Measurements from ENCODE around the gene JPH3.

The JPH3 gene

DNA sequence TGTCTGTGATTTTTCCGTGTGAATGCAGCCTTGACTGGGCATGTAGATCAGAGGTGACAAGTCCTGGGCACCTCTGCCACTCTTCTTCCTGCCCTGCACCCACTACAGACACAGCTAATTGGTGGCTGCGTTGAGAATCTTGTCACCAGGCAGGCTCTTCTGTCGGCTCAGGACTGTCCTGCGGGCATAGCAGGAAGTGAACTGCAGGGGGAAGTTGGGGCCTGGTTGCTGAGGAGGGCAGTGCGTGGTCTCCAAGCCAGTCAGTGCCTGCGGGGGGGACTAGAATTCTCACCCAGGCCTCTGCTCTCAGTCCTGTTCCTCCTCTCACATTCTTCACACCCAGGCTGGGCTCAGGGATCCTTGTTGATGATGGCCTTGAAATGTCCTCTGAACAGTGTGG is 50.5 kb downstream of the JPH3 start:
- DNase-seq (ENCODE audit: low spot score), result no peak
- FAIRE-seq, result no peak

- DNase-seq (ENCODE audit: low spot score) (no peak), FAIRE-seq (no peak)
These were observed 50.9 kb downstream of the JPH3 start for GRCh38 chr16:87653234-87653633.

DNA sequence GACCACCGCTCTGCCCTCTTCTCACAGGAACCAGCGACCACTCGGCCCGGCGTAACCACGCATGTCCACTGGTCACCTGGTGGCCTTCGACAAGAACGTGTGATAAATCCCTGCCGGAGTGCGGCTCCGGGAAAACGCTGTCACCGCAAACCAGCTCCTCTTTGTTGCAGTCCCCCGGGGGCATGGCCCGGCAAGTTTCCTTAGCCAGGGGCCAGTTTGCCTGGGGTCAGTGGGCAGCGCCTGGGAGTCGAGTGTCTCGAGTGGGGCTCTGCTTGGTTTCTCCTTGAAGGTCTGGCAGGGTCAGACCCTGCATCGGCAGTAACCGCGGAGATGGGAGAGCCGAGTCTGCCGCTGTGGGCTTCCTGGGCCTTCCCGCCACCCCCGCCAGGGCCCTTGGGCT is 52.5 kb downstream of the JPH3 start:
- FAIRE-seq (no peak), DNase-seq (ENCODE audit: low spot score) (no peak)

DNA sequence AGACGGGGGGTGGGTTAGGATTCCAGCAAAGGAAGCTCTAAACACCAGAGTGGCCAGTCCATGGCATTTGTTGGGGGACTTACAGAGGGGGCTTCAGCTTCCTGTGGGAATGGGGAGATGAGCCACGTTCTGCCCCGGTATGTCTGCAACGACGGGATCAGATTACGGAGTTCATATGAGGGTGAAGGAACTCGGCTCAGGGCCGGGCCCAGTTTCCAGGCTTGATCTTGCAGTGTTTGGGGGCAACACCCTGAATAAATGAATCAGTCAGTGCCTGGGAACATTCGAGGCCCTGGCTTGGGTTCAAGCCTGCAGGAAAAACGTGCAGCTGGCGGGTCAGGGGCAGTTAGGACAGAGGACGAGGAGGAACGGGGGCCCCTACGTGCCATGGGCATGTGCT is 54.0 kb downstream of the JPH3 start:
- DNase-seq (ENCODE audit: low spot score), result no peak
- no peak for FAIRE-seq

DNA sequence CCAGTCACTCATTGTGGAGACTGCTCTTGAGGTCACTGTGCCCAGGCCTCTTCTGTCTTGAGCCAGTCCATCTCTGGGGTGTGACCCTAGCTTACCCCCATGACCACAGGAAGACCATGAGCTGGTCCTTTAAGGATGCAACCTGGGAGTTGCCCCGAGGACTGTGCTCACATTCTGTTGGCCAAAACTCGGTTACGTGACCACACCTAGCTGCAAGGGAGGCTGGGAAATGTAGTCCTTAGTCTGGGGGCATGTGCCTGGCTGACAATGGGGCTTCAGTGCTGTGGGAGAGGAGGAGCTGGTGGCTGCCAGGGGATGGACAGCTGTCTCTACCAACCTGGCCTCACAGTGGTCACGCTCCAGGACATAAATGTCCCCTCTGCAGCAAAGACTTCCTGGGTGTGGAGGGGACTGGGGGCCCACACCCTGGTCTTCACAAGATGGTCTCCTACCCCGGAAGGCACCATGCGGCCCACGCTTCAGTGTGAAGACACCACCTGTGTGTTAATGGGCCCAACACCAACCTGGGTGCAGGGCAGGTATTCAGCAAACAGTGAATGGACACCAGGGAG is 55.4 kb downstream of the JPH3 start:
- DNase-seq (ENCODE audit: low spot score), result peak; percentile 28
- FAIRE-seq, result no peak

GRCh38 chr16:87658564-87659225 is 56.4 kb downstream of the JPH3 start:
- no peak for DNase-seq (ENCODE audit: low spot score)
- FAIRE-seq, result no peak

- DNase-seq (ENCODE audit: low spot score) (no peak), FAIRE-seq (no peak)
These were observed 59.3 kb downstream of the JPH3 start for GRCh38 chr16:87661561-87661960.

DNA sequence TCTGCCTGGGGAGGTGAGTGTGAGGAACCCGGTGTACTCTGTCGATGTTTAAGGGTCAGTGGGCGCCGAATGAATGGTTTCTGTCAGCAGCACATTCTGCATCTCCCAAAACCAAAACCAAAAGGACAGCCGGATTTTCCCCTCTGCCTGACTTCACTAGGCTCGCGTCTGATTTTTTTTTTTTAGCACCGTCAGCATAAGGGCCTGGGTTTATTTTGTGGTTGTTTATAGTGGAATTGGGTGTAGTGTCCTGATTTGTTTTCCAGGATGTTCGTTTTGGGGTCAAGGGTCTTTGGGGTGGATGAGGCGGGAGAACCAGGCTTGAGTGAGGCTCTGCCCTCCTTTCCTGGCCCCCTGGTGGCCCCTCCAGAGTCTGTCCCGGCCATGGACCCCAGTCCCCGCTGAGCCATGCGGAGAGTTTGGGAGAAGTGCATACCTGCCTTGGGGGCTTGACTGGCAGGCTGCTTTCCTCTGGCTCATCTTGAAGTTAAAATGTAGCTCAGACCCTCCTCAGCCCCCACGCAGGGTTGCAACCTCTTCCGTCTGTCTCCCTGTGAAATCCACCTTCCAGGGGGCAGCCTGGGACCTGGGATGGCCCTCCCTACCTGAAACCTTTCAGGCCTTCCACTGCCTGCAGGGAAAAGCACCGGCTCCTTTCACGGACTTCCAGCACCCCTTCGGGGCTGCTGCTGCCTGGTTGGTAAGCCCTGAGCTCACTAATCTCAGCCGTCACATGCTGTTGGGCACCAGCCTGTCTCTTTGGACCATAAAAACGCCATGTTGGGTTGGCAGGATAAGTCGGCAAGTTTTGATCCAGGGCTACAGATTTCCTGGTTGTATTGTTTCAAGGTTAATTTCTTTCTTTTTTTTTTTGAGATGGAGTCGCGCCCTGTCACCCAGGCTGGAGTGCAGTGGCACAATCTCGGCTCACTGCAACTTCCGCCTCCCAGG is 60.2 kb downstream of the JPH3 start:
- no peak for DNase-seq (ENCODE audit: low spot score)
- no peak for FAIRE-seq

GRCh38 chr16:87664792-87665191 is 62.5 kb downstream of the JPH3 start:
- FAIRE-seq, result no peak
- DNase-seq (ENCODE audit: low spot score), result no peak

- no peak for FAIRE-seq
- no peak for DNase-seq (ENCODE audit: low spot score)
These were observed 62.9 kb downstream of the JPH3 start for GRCh38 chr16:87665193-87665592.

GRCh38 chr16:87666919-87667318 is 64.6 kb downstream of the JPH3 start:
- no peak for FAIRE-seq
- no peak for DNase-seq (ENCODE audit: low spot score)

DNA sequence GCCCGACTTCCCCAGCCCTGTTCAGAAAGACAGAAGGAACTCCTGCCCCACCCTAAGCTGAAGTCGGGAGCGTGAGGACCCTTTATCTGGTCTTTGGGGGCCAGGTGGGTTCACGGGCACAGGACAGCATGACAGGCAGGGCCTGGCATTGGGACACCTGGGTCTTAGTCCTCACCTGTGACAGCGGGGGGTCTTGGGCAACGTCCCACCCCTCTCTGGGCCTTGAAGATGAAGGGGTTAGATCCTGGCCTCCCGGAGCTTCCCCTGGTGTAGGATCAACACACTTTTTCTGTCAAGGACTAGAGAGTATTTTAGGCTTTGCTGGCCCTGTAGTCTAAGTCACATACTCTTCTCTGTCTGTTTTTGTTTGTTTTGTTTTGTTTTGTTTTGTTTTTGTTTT is 65.1 kb downstream of the JPH3 start:
- FAIRE-seq (no peak), DNase-seq (ENCODE audit: low spot score) (no peak)

GRCh38 chr16:87667946-87668345 is 65.6 kb downstream of the JPH3 start:
- no peak for FAIRE-seq
- DNase-seq (ENCODE audit: low spot score), result no peak

GRCh38 chr16:87669672-87670071 is 67.4 kb downstream of the JPH3 start:
- DNase-seq (ENCODE audit: low spot score) (no peak), FAIRE-seq (no peak)

DNA sequence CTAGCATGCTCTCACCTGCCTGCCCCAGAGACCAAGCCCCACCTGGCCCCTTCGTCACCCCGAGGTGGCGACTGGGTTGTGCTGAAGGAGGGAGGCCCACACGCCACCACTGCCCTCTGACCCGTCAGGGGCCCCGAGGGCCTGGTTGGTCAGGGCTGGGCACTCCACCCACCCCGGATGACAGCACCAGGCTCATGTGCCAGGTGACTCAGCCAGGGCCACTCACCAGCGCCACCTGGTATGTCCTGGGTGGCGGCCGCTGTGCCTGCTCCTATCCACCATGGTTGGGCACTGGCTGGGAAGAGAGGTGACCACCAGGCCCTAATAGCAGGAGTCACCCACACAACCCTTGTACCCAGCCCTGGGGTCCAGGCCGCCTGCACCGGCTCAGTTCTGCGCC is 68.9 kb downstream of the JPH3 start:
- FAIRE-seq (no peak), DNase-seq (ENCODE audit: low spot score) (no peak)

DNA sequence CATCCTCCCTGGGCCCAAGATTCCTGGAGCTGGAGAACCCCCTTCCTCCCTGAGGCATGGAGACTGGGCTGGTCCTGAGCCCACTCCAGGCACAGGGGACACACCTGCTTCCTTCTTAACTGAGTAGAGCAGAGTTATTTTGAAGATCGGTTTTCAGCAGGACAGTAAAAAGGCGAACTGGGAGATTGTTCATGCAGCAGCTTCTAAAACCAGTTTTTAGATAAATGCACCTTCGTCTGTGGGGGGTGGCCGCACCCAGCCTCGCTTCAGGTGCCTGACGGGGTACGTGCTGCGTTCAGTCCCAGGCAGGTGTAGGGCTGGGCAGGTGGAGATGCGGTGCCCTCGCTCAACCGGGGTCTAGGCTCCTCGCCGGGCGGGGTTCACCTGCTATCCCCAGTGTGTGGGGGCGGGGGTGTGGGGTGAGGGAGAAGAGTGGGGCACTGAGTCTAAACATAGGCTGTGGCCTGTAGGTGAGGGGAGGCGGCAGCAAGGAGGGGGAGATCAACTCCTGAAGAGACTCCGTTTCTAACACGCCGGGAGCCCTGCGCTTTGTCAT is 69.5 kb downstream of the JPH3 start:
- DNase-seq (ENCODE audit: low spot score), result no peak
- FAIRE-seq, result no peak

GRCh38 chr16:87674419-87674818 is 72.1 kb downstream of the JPH3 start:
- no peak for DNase-seq (ENCODE audit: low spot score)
- FAIRE-seq, result no peak

DNA sequence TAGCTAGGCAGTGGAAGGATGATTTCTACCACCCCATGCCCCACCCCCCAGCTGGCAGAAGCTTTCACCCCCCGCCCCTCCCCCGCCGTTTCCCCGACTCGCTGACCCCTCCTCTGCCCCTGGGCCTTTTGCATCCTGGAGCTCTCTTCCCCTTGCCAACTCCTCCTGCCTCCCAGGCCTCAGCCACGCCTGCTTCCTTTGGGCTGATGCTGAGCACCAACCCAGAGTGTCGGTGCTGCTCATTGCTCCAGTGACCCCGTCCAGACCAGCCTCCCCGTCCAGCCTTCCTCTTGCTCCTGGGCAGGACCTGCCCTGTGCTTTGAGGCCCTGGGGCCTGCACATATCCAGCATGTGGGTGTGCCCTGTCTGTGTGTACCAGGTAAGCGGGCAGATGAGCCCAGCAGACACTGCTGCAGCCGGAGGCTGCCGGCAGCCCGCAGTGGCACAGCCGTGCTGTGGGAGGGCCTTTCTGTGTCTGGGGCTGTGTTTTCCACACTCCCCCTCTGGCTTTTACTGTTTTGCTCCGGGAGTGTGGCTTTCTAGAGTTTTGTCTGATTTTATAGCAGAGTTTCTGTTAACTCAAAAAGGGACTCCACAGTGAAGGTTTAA is 72.9 kb downstream of the JPH3 start:
- FAIRE-seq, result no peak

DNA sequence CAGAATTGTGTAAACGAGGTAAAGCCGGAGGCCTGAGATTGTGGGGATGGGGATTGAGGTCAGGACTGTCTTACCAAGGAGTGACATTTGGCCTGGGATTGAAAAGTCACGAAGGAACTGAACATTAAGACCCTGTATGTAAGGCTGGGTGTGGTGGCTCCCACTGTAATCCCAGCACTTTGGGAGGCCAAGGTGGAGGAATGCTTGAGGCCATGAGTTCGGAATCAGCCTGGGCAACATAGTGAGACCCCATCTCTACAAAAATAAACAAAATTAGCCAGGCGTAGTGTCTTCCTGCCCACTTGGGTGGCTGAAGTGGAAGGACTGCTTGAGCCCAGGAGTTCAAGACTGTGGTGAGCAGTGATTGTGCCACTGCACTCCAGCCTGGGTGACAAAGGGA is 75.5 kb downstream of the JPH3 start:
- FAIRE-seq (no peak), DNase-seq (ENCODE audit: low spot score) (no peak)

More for the DNA sequence above, 72.9 kb downstream of the JPH3 start:
- no peak for DNase-seq (ENCODE audit: low spot score)

- FAIRE-seq (no peak), DNase-seq (ENCODE audit: low spot score) (no peak)
These were observed 76.3 kb downstream of the JPH3 start for GRCh38 chr16:87678618-87679017.

GRCh38 chr16:87679593-87680271 is 77.4 kb downstream of the JPH3 start:
- no peak for FAIRE-seq
- DNase-seq (ENCODE audit: low spot score), result no peak

All from RCC 7860 (cell line).